Left forelimb (tissue), 1 donor: ENCODE results near the gene CHRNB4.

ENCODE experiments used
- DNase-seq: peaks from one replicate; pipeline ENCODE4 v3.0.0-alpha.2; 2018; ENCODE audit warnings: low spot score

The CHRNB4 gene

GRCh38 chr15:78633348-78633747 is 7.7 kb downstream of the CHRNB4 start:
- DNase-seq, result no peak

DNA sequence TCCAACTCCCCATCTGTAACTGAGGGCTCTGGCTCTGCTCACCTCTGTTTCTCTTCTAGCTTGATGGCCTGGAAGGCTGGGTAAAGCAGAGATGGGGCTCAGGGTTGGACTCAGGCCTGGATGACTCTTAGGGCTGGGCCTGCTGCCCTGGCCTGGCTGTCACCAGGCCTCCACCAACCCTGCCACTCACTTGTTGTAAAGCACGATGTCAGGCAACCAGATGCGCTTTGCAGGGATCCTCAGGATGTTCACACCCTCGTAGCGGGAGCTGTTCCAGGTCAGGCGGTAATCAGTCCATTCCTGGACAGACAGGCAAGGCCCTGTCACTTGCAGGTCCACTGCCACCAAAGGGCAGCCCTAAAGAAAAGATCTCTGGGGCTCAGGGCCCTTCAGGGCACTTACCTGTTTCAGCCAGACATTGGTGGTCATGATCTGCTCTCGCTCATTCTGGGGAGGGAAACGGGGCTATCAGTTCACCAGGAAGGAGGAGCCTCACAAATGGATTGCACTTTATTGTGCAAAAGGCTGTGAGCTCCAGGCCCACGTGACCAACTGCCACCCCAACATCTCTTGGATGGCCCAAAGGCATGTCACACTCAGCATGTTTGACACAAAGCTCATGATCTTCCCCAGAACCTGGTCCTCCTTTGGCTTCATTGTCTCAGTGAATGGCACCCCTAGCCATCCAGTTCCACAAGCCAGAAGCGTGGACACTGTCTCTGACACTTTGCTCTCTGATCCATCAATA is 9.9 kb downstream of the CHRNB4 start:
- DNase-seq, result no peak

GRCh38 chr15:78629716-78630065 is 11.3 kb downstream of the CHRNB4 start:
- no peak for DNase-seq

DNA sequence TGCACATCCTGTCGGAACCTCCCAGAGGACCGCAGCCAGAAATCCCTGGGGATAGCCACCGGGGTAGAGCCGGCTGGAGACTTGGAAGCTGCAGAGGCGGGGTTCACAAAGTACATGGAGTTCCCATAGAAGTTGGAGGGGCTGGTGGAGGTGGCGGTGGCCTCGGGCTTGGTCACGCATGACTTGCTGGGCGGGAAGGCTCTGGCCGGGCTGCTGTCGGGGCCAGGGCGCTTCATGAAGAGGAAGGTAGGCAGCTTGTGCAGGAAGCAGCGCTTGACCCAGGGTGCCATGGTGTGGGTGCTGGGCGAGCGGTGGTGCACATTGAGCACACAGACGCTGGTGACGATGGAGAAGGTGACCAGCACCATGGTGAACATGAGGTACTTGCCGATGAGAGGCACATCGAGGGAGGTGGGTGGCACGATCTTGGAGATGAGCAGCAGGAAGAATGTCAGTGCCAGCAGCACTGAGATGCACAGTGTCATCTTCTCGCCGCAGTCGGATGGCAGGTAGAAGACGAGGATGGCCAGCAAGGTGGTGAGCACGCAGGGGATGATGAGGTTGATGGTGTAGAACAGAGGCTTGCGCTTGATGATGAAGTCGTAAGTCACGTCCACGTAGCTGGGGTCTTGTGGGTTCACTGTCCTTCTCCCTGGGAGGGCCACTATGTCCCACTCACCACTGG is 11.8 kb downstream of the CHRNB4 start:
- DNase-seq, result no peak

- DNase-seq, result no peak
Observed at GRCh38 chr15:78628227-78628626, 12.8 kb downstream of the CHRNB4 start.

DNA sequence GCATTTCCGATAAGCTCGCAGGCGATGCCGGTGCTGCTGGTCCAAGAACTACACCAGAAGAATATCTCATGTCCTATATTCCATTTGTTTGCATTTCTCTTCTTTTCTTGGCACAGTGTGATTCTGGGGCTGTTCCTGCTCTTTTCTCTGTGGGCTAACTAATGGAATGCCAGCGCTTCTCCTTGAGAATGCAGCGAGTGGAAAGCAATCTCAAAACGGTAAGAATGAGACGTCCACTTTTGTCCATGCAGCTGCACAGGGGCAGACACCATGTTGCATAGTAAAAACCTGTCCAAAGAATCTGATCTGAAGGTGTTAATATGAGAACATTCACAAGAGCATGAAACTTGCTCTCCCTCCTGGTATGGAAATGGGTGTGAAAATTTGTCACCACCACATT is 13.7 kb downstream of the CHRNB4 start:
- no peak for DNase-seq

DNA sequence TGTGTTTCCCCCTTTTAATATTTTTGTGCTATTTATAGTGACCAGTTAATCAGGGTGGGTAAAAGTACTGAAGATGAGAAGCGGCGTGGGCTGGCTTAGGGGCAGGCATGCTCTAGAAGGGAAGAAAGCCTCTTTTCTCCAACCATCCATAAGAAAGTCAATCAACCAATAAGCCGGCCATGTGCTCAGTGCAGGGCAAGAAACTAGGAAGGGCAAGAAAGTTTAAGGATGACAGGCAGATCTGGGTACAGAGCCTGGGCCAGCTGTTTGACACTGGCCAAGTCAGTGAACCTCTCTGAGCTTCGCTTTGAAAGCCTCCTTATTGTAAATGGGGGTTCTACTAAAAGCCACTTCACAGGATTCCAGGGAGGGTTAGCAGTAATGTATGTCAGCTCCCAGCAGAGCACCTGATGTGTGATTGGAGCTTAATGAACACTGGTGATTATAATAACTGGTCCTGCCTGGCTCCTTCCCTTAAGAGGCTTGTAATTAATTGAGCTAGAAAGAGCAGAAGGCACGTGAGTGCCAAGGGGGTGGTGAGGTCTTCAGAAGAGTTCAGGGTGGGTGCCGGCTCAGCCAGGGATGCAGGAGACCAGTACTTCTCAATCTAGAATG is 14.5 kb downstream of the CHRNB4 start:
- DNase-seq, result no peak

DNA sequence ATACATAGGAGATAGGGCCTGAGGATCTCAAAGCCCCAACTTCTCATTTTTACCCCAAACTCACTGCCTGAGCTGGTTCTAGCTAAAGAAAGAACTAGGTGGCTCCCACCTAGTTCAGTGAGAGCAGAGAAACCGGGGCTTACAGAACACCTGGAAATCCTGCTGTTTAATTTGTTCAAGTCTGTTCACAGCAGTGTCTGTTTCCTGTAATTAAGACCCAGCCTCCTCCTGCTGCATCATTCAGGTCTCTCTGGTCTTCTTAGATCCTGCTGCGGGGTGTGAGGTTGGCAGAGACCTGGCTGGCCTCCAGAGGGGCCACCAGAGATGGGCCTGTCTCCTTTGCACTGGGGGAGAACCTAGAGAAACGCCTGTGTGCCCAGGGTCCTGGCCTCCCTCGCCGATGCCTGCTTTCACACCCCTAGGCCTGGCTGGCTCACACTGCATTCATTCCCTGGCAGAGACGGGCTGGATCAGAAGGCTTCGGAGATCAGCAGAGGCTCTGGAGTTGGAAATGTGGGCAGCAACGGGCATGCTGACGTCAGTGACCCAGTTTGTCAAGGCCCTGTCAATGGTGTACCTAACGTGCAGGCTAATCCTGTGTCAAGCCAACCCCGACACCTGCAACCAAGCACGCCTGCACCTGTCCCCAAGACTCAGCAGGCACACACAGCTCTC is 15.3 kb downstream of the CHRNB4 start:
- DNase-seq, result no peak

DNA sequence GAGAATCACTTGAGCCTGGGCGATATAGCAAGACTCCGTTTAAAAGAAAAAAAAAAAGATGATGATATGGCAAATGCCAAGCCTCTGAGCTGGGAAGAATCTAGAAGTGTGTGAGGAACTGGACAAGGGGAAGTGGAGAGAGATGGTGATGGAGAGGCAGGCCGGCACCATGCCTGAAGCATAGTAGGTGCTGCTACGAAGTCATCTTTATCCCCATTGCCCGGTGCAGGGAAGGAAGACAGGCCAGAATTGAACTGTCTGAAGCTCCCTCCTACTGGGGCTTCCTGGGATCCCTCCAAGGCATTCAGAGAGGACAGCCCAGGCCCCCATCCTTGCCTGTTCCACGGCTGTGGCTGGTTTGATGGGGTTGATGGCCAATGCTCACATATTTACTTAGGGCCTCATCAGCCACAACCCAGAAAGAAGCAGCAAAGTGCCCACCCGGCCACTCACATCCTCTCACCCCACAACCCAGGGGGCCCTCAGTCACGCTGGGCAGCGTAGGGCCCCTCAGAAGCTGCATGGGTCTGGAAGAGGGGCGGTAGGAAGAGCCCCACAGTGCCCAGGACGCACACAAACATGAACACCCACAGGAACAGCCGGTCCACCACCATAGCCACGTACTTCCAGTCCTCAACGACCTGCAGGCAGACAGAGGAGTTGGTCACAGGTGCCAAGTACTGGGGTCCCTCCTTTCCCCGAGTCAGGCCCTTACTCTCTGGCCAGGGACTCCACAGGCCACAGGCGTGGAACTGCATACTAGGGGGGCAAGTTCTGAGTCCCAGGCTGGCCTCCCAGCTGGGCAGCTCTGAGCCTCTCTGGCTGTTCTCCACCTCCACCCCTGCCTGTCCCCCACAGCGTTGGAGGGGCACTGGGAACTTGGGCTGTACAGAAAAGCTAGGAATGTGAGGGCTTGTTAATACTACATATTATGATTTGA is 16.1 kb downstream of the CHRNB4 start:
- no peak for DNase-seq

DNA sequence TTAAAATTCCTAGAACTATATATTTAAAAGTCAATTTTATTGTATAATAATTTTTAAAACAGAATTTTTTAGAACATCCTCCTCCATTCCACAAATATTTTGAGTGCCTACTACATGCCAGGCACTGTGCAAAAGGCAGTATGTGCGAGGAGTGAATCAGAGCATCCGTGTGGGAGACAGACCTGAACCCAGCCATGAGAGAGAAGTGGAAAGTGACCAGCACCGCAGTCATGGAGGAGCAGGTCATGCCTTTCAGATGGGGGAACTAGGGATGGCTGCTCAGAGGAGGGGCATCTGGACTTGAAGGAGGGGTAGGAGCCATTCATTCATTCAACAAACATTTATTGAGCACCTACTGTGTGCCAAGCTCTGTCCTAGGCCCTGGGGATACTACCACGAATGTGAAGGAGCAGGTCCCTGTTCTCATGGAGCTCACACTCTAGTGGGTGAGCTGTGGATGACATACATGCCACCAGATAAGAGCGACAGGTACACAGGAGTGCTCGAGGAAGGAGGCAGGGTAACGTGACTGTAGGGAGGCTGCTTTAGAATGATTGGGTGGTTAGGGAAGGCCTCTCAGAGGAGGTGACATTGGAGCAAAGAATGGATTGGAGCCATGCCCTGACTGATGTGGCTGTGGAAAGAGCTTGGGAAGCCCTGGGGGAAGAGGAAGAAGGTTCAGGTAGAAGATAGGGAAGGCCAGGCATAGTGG is 17.1 kb downstream of the CHRNB4 start:
- DNase-seq, result no peak

DNA sequence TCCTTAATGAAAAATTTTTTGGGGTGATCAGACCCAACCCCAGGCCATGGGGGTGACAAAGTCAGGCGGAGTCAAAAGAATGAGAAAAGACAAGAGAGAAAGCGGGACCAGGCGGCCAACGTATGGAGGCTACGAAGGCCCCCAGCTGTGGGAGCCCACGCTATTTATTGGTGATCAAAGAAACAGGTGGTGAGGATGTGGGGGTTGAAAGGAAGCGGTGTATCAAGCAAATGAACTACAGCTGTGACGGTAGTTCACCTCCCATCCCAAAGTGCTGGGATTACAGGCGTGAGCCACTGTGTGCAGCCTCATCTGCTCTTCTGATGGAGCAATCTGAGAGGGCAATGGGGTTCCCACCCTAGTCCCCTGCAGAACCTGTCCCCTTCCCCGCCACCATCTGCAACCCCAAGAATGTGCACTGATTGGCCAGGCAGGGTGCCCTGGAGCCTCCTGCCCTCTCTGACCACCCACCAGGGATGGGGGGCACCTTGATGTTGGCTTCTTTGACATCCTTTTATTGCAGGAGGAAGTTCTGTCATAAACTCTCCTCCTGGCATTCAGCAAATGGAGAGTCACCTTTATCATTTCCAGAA is 19.1 kb downstream of the CHRNB4 start:
- DNase-seq, result no peak

DNA sequence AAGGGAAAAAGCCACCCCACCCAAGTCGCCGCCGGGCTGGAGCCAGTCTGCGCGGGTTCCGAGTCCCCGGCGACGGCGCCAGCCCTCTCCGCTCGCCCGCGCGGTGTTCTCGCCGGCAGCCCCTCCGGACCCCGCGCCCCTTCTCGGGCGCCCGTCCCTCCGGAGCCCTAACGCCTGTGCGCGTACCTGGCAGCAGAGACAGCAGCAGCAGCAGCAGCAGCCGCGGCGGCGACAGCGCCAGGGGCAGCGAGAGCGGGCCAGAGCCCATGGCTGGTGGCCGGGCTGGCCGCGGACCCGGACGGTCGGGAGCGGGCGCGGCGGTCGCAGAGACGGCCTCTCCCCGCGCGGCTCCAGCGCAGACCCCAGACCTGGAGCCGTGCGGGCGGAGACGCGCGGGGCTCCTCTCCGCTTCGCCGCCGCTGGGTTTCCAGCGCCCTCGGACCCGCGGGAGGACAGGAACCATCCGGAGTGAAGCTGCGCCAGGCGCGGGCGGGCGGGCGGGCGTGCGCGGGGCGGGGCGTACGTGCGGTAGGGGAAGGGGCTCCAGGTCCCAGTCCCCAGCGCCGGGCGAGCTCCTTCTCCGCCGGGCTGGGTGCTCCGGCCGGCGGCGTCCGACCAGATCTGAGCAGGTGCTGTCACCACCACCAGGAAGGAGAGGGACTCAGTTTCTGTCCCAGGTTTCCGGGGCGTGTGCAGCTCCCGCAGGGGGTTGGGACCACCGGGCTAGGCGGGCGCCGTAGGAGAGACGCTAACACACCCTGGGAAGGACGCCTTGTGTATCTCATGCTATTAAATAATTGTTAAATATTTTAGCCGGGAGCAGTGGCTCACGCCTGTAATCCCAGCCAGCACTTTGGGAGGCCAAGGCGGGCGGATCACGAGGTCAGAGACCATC is 20.2 kb downstream of the CHRNB4 start, which contains the start of gene CHRNA3:
CHRNA3 (minus strand) TSS at position 470 of the 895 bp plus-strand sequence; CDS start at position 268, 202 bp downstream.
- no peak for DNase-seq

DNA sequence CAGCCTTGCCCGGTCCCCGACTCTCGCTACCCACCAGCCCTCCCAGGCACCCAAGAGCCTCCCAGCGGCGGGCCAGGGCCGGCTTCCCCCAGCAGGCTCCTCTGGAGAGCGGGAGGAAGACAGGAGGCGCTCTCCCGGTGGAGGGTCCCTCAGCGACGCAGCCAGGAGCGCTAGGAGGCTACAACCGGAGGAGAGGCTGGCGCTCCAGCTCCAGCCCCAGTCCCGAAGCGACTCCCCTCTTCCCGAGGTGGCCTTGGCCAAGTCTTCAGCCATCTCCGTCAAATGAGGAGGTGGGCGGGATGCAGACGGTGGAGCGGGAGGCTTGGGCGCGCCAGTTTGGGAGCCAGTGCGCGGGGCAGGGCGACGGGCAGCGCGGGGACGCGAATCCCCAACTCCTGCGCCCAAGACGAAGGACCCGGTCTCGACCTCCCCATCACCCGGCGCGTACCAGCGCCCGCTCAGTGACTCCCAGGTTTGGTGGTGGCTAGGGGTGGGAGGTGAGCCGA is 20.9 kb downstream of the CHRNB4 start:
- DNase-seq, result no peak

GRCh38 chr15:78619022-78619950 is 21.7 kb downstream of the CHRNB4 start:
- no peak for DNase-seq

GRCh38 chr15:78618490-78618934 is 22.5 kb downstream of the CHRNB4 start:
- peak; percentile 88 for DNase-seq

DNA sequence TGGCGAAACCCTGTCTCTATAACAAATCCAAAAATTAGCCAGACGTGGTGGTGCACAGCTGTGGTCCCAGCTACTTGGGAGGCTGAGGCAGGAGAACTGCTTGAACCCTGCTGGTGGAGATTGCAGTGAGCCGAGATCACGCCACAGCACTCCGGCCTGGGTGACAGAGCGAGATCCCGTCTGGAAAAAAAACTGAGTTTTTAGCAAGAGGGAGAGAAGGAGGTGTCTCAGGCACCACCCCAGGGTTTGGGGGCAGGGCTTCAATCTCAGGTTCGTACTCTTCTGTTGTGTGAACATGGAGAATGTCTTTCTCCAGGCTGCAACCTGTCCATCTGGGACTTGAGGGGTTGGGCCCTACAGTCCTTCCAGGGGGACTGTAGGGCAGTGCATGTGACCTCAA is 22.9 kb downstream of the CHRNB4 start:
- DNase-seq, result no peak

DNA sequence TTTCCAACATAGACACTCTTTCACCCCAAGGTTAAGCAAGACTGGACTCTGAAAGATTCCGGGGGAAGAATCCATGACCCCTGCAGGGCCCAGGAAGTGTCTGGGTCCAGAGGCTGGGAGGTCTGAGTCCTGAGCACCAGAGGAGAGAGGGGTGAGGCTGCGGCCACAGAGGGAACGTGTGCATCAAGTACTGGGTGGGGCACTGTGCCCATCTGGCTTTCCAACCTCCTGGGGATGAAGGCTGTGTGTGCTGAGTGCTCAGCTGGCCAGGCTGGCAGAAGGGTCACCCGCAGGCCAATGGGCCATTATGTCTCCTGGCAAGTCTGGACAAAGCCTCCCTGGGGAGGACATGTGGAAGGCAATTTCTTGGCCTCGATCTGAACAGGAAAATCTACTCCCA is 23.5 kb downstream of the CHRNB4 start:
- no peak for DNase-seq

- DNase-seq, result no peak
Observed at GRCh38 chr15:78617076-78617475, 23.9 kb downstream of the CHRNB4 start.
